K562 (cell line): Measurements from ENCODE around the gene ZFP92. TPM values are rescaled to one million over a fixed set of nuclear protein-coding genes. Genes with fewer than 3 reads are reported as not detected.
A peak's percentile ranks its signal among the peaks of the same experiment; 100 is the strongest.

Experiments used
- ATAC-seq: fragments of 200-7000 bp; cut with Tn5 transposase; 3 replicates; pipeline ENCODE4 v1.9.1; 2020; ENCODE audit warnings: moderate library complexity
- BruUV-seq: library from RNA; stranded (reverse); fragments of 400-500 nt; replicated peaks from 2 replicates; lab custom pipeline; 2021; lab: Mats Ljungman, UMichigan
- CTCF ChIA-PET: fragments of 300-600 bp; formaldehyde crosslinking; extraction: SDS; loops from one replicate; lab custom pipeline; 2021; ENCODE audit warnings: low intra/inter-chr PET ratio; lab: Yijun Ruan, JAX
- POLR2A ChIA-PET: fragments of 300-600, 350-650 bp; sonication (Branson Sonifier 250); formaldehyde crosslinking; extraction: SDS; loops from one replicate; lab custom pipeline; 2021; ENCODE audit warnings: antibody characterized with exemption, inconsistent platforms; lab: Yijun Ruan, JAX
- DNase-seq, 4 experiments: peaks; one replicate each; pipeline versions ENCODE4 v3.0.0 to v3.0.0-alpha.2; 2011 to 2018; ENCODE audit warnings: low spot score in 3 of 4, mixed read lengths in 3 of 4; ENCODE audit errors: extremely low read depth in 1 of 4
- FAIRE-seq: peaks from 2 replicates; lab custom pipeline; 2011; peaks lifted over from hg19 to GRCh38; lab: Jason Lieb, UNC
- H2AFZ ChIP-seq: 2 replicates; pipeline ENCODE4 v1.6.0; 2011; ENCODE audit warnings: low read depth, low read length, control low read depth, inconsistent platforms
- H3K27ac ChIP-seq: fragments of 200-600 bp; 3 replicates; pipeline ENCODE4 v1.8.0; 2011; ENCODE audit warnings: low read depth, mild to moderate bottlenecking, control low read depth, inconsistent platforms, low read length, moderate library complexity, mixed read lengths; ENCODE audit errors: extremely low read depth
- H3K27me3 ChIP-seq, 2 experiments: fragments of 300-600 bp in 1 of 2; 2 replicates in 1 of 2; 3 replicates in 1 of 2; pipeline versions ENCODE4 v1.6.0 to v1.8.0; 2011; ENCODE audit warnings: inconsistent platforms in 2 of 2, low read length in 2 of 2, mild to moderate bottlenecking in 1 of 2, mixed read lengths in 1 of 2, moderate library complexity in 1 of 2; ENCODE audit not compliant: control insufficient read depth in 2 of 2, insufficient read depth in 2 of 2
- H3K36me3 ChIP-seq: fragments of 300-600 bp; 3 replicates; pipeline ENCODE4 v1.8.0; 2011; ENCODE audit warnings: mild to moderate bottlenecking, low read length, inconsistent platforms; ENCODE audit not compliant: control insufficient read depth, insufficient read depth
- H3K4me1 ChIP-seq, 2 experiments: fragments of 200-600 bp in 1 of 2; replicated peaks in 1 of 2; 2 replicates in 1 of 2; 3 replicates in 1 of 2; pipeline versions ENCODE4 v1.5.1 to v1.8.0; 2011; ENCODE audit warnings: inconsistent platforms in 2 of 2, low read length in 2 of 2, mild to moderate bottlenecking in 1 of 2, mixed read lengths in 1 of 2, moderate library complexity in 1 of 2; ENCODE audit not compliant: control insufficient read depth in 2 of 2, insufficient read depth in 2 of 2
- H3K4me2 ChIP-seq: 2 replicates; pipeline ENCODE4 v1.6.1; 2011; ENCODE audit warnings: low read length, control low read depth, inconsistent platforms, mixed read lengths; ENCODE audit not compliant: insufficient read depth
- H3K4me3 ChIP-seq: fragments of 200-600 bp; sonication (generic), shearing (Covaris generic); 2 replicates; pipeline ENCODE4 v1.5.1; 2016; ENCODE audit warnings: control low read depth, inconsistent platforms
- H3K79me2 ChIP-seq: fragments of 200-600 bp; 3 replicates; pipeline ENCODE4 v1.8.0; 2011; ENCODE audit warnings: low read length, inconsistent platforms; ENCODE audit not compliant: control insufficient read depth, insufficient read depth
- H3K9ac ChIP-seq, 2 experiments: 2 replicates each; pipeline versions ENCODE4 v1.6.0 to v1.6.1; 2011; ENCODE audit warnings: low read depth in 2 of 2, low read length in 2 of 2, control low read depth in 1 of 2, inconsistent platforms in 1 of 2, mild to moderate bottlenecking in 1 of 2, mixed read lengths in 1 of 2; ENCODE audit not compliant: insufficient read depth in 1 of 2
- H3K9me1 ChIP-seq: one replicate; pipeline ENCODE4 v1.6.0; 2011; ENCODE audit warnings: inconsistent platforms, mild to moderate bottlenecking, low read length, moderate library complexity; ENCODE audit not compliant: control insufficient read depth, insufficient read depth
- H3K9me3 ChIP-seq: replicated peaks from 2 replicates; pipeline ENCODE4 v1.5.1; 2011; ENCODE audit warnings: low read depth, low read length, inconsistent platforms; ENCODE audit not compliant: control insufficient read depth, insufficient read depth
- H4K20me1 ChIP-seq: replicated peaks from 2 replicates; pipeline ENCODE4 v1.6.1; 2011; ENCODE audit warnings: low read length, inconsistent platforms, mixed read lengths; ENCODE audit not compliant: control insufficient read depth, insufficient read depth
- BHLHE40 ChIP-seq: IDR thresholded peaks from 2 replicates; pipeline ENCODE4 v1.6.1; 2011; ENCODE audit warnings: low read length, improper control_type of control experiment
- EP300 ChIP-seq: IDR thresholded peaks from 2 replicates; pipeline ENCODE4 v1.6.1; 2012; ENCODE audit warnings: low read length, improper control_type of control experiment
- ETV1 ChIP-seq: fragments of 450-650 bp; conservative IDR thresholded peaks from 2 replicates; pipeline ENCODE4 v1.6.1; 2016; ENCODE audit warnings: missing genetic modification characterization, control low read depth, low read depth, missing compliant biosample characterization
- JUND ChIP-seq, 2 experiments: IDR thresholded peaks; 2 replicates in 1 of 2; 3 replicates in 1 of 2; pipeline ENCODE4 v1.6.1; 2011; ENCODE audit warnings: borderline replicate concordance in 2 of 2, low read depth in 2 of 2, low read length in 2 of 2, improper control_type of control experiment in 1 of 2, missing biosample characterization in 1 of 2, missing genetic modification characterization in 1 of 2, missing genetic modification reagents in 1 of 2
- PHF20 ChIP-seq: fragments of 450-650 bp; IDR thresholded peaks from 2 replicates; pipeline ENCODE4 v1.6.1; 2018; ENCODE audit not compliant: partially characterized antibody
- SMARCC2 ChIP-seq: fragments of 450-650 bp; IDR thresholded peaks from 2 replicates; pipeline ENCODE4 v1.6.1; 2017; ENCODE audit warnings: antibody characterized with exemption, moderate library complexity, mild to moderate bottlenecking, low read depth
- TEAD1 ChIP-seq, 2 experiments: fragments of 450-650 bp in 1 of 2; sonication (generic) in 1 of 2; formaldehyde crosslinking; IDR thresholded peaks; 2 replicates each; pipeline versions ENCODE4 v1.4.0 to v1.8.0; 2020 to 2022; ENCODE audit warnings: mild to moderate bottlenecking in 2 of 2, missing genetic modification reagents in 1 of 2
- ZNF589 ChIP-seq: fragments of 200-800 bp; sonication (Bioruptor generic); IDR thresholded peaks from 2 replicates; pipeline ENCODE4 v1.6.1; 2016; ENCODE audit warnings: low read depth, missing genetic modification characterization, missing compliant biosample characterization
- ZNF780A ChIP-seq: fragments of 250-450 bp; sonication (Bioruptor Pico); IDR thresholded peaks from 2 replicates; pipeline ENCODE4 v1.5.0; 2021; ENCODE audit warnings: mild to moderate bottlenecking
- WGBS: fragments of 100-300 bp; shearing (Covaris generic); methylation state at CpG from one replicate; pipeline ENCODE4 v1.1.6; 2016; ENCODE audit warnings: low coverage, mixed read lengths; ENCODE audit not compliant: insufficient coverage; ENCODE audit errors: missing lambda C conversion rate; 5-methylcytosine and 5-hydroxymethylcytosine counted together
- in situ Hi-C: fragments of 300-500 bp; cut with MboI; formaldehyde crosslinking; loops from 4 replicates; pipeline ENCODE4 v1.15.0; 2018; ENCODE audit warnings: inconsistent platforms, mixed read lengths
- intact Hi-C: fragments of 100-400 bp; cut with micrococcal nuclease; formaldehyde crosslinking; loops from 2 replicates; pipeline ENCODE4 v1.14.2; 2022
- polyA plus RNA-seq, 8 experiments: library from polyadenylated mRNA; depleted of rRNA in 4 of 8; stranded (reverse) in 5 of 8; unstranded in 3 of 8; fragments of >200 nt; fragmentation: Nextera tagmentation in 2 of 8; fragmentation: Illumina TruSeq in 1 of 8; extraction: Ambion mirVana in 2 of 8; extraction: Trizol in 1 of 8; gene quantifications; 2 replicates each; pipeline versions ENCODE4 v1.2.1 to v1.2.3, GENCODE V29; 2011 to 2014; ENCODE audit warnings: inconsistent platforms in 1 of 8, missing spikeins in 1 of 8
- total RNA-seq, 7 experiments: library from RNA; depleted of rRNA in 6 of 7; stranded (reverse); fragments of >200 nt in 6 of 7; fragmentation: Illumina TruSeq in 2 of 7; extraction: Trizol in 2 of 7; gene quantifications; 2 replicates each; pipeline versions ENCODE4 v1.2.1 to v1.2.3, GENCODE V29; 2011 to 2021; ENCODE audit warnings: low replicate concordance in 1 of 7
- TF ChIP-seq, protein P1 (sequence below): sonication (generic); formaldehyde crosslinking; IDR thresholded peaks from 2 replicates; pipeline ENCODE4 v1.5.0; 2020; ENCODE audit warnings: missing genetic modification reagents
- TF ChIP-seq, protein P2 (sequence below), 2 experiments: fragments of 450-650 bp; IDR thresholded peaks; 2 replicates each; pipeline ENCODE4 v1.6.1; 2016

The ZFP92 gene
- total and polyA plus RNA-seq, 9 of the 15 experiments (the other 6 are each of a cell fraction or from before 2014, with no cell fraction given) = 0.32 to 3.3 (median 1.8) TPM

GRCh38 chrX:153366878-153367538 lies 44.3 kb upstream of the ZFP92 start:
- Histone ChIP-seq H3K9me3 (no peaks in the 10 kb centered on the region), H3K9ac (no peak overlapping the region), H4K20me1 (no peaks in the 10 kb centered on the region), H3K4me1 (no peaks in the 10 kb centered on the region), H3K4me2 (no peak overlapping the region), H3K36me3 (no peaks in the 10 kb centered on the region), H3K27ac (no peak overlapping the region), H2AFZ (no peak overlapping the region), H3K4me3 (no peak overlapping the region), H3K9me1 (no peaks in the 10 kb centered on the region)
- intact Hi-C loops = no loop called here
- FAIRE-seq = no peak
- POLR2A ChIA-PET = no interaction called here
- ATAC-seq = no peak
- TF ChIP-seq JUND (IDR thresholded peaks at IDR 0.05; ENCODE audit: borderline replicate concordance, low read depth, low read length) (no peak), JUND (tag; IDR thresholded peaks at IDR 0.05; ENCODE audit: borderline replicate concordance, low read depth, low read length) (no peak), SMARCC2 (no peak)
- TF ChIP-seq, all 486 proteins: peak for 0
- in situ Hi-C loops = no loop called here
- CTCF ChIA-PET = no interaction called here
- Histone ChIP-seq H3K79me2 (no peaks in the 10 kb centered on the region), H3K27me3 (no peaks in the 10 kb centered on the region)
- DNase-seq = no peak
- 49% methylated on average over 5 of the region's 5 CpGs for WGBS
- BruUV-seq = no TSS peak

DNA sequence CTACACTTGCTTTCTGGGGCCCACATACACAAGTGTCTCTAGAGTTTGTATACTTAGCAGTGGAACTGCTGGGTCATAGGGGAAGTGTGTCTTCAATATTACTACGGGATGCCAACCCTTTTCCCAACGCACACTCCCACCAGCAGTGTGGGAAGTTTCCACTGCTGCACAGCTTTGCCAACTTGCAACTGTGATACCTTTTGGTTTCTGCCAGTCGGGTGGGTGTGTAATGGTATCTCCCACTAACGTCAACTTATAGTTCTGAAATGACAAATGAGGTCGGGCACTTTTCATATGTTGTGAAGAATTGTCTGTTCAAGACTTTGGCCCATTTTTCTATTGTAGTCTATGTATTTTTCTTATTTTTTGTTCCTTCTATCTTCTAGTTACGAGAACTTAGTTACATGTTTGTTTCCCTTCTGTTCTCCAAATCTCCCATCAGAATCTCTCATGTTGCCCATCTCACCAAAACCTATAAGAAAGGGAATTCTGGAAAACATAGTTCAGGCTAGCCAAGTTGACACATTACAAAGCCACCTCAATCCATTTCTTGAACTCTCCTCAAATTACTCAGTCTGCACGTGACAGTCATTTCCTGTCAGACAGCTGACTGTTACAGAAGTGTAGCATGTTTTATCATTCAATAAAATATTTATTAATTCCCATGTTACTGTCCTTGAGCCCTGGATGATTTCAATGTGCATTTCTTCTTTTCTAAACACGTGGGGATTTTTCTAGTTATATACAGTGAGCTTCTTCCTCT lies 40.8 kb upstream of the ZFP92 start:
- Histone ChIP-seq H3K4me2 (no peak overlapping the region), H3K4me1 (no peaks in the 10 kb centered on the region; a peak in 1 of 5 replicates), H3K27ac (no peak overlapping the region), H3K9me1 (no peaks in the 10 kb centered on the region), H3K79me2 (no peaks in the 10 kb centered on the region), H3K36me3 (no peaks in the 10 kb centered on the region), H2AFZ (peak overlapping the region; percentile 59; the same call in 1 of the 2 replicates), H3K9me3 (no peaks in the 10 kb centered on the region), H4K20me1 (no peaks in the 10 kb centered on the region), H3K9ac (no peak overlapping the region), H3K4me3 (no peak overlapping the region), H3K27me3 (no peaks in the 10 kb centered on the region)
- intact Hi-C loops = no loop called here
- ChIA-PET POLR2A (interaction anchor here (1.2 kb wide), 1 partner anchor 24 kb away, joined by 3 read pairs; no protein-coding TSS in a partner anchor), CTCF (no interaction called here)
- DNase-seq (no peak), ATAC-seq (no peak), FAIRE-seq (no peak)
- 36% methylated on average over 8 of the region's 8 CpGs for WGBS
- no TSS peak for BruUV-seq
- in situ Hi-C loops = no loop called here
- TF ChIP-seq ZNF589 (CRISPR knock-in tag) (0 out of 2 replicates have a peak, but pooled peaks have one; percentile 55), PHF20 (no peak), BHLHE40 (0 out of 2 replicates have a peak, but pooled peaks have one; percentile 17), ETV1 (tag) (0 out of 2 replicates have a peak, but pooled peaks have one; percentile 17), EP300 (no peak), TEAD1 (CRISPR knock-in tag; IDR thresholded peaks at IDR 0.05) (no peak), ZNF780A (CRISPR knock-in tag) (no peak)
- TF ChIP-seq, protein P1, sequence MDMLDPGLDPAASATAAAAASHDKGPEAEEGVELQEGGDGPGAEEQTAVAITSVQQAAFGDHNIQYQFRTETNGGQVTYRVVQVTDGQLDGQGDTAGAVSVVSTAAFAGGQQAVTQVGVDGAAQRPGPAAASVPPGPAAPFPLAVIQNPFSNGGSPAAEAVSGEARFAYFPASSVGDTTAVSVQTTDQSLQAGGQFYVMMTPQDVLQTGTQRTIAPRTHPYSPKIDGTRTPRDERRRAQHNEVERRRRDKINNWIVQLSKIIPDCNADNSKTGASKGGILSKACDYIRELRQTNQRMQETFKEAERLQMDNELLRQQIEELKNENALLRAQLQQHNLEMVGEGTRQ = 0 out of 2 replicates have a peak, but pooled peaks have one; percentile 3
- TF ChIP-seq, protein P2, sequence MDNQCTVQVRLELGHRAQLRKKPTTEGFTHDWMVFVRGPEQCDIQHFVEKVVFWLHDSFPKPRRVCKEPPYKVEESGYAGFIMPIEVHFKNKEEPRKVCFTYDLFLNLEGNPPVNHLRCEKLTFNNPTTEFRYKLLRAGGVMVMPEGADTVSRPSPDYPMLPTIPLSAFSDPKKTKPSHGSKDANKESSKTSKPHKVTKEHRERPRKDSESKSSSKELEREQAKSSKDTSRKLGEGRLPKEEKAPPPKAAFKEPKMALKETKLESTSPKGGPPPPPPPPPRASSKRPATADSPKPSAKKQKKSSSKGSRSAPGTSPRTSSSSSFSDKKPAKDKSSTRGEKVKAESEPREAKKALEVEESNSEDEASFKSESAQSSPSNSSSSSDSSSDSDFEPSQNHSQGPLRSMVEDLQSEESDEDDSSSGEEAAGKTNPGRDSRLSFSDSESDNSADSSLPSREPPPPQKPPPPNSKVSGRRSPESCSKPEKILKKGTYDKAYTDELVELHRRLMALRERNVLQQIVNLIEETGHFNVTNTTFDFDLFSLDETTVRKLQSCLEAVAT (IDR thresholded peaks at IDR 0.05) = no peak
